ENCODE measurements around the gene TNNI3.

TNNI3 gene

GRCh38 chr19:55157064-55157908 is at the start of gene TNNI3:
TSS of gene TNNI3 (minus strand) at chr19:55157732. CDS start at chr19:55157589, 143 bp downstream.
- DNase-seq: no peak

GRCh38 chr19:55206664-55207500 is 49.4 kb upstream of the TNNI3 start:
- peak; percentile 84 for DNase-seq

GRCh38 chr19:55202199-55202598 is 44.7 kb upstream of the TNNI3 start:
- peak; percentile 28 for DNase-seq

GRCh38 chr19:55199620-55200204 is 42.2 kb upstream of the TNNI3 start:
- no peak for DNase-seq

- no peak for DNase-seq
Observed at GRCh38 chr19:55198651-55199050, 41.1 kb upstream of the TNNI3 start.

- DNase-seq: peak; percentile 41
Observed at GRCh38 chr19:55197528-55197927, 40.0 kb upstream of the TNNI3 start.

- peak; percentile 29 for DNase-seq
Observed at GRCh38 chr19:55196803-55197202, 39.3 kb upstream of the TNNI3 start.

GRCh38 chr19:55193481-55193880 is 35.9 kb upstream of the TNNI3 start:
- DNase-seq: no peak

- DNase-seq: no peak
Observed at GRCh38 chr19:55189403-55189835, 31.9 kb upstream of the TNNI3 start.

GRCh38 chr19:55188625-55189024 is 31.1 kb upstream of the TNNI3 start:
- no peak for DNase-seq

GRCh38 chr19:55186080-55186479 is 28.5 kb upstream of the TNNI3 start:
- DNase-seq: no peak

- DNase-seq: no peak
Observed at GRCh38 chr19:55181740-55182139, 24.2 kb upstream of the TNNI3 start.

- peak; percentile 64 for DNase-seq
Observed at GRCh38 chr19:55179606-55180484, 22.3 kb upstream of the TNNI3 start, which contains the start of gene SYT5. TSS of gene SYT5 (minus strand) at chr19:55180289. CDS start at chr19:55179041, 1,248 bp downstream.

- peak; percentile 85 for DNase-seq
Observed at GRCh38 chr19:55178781-55179599, 21.5 kb upstream of the TNNI3 start.

- DNase-seq: no peak
Observed at GRCh38 chr19:55176076-55176475, 18.5 kb upstream of the TNNI3 start.

- no peak for DNase-seq
Observed at GRCh38 chr19:55175117-55175867, 17.8 kb upstream of the TNNI3 start.

- DNase-seq: no peak
Observed at GRCh38 chr19:55174425-55175116, 17.0 kb upstream of the TNNI3 start.

- no peak for DNase-seq
Observed at GRCh38 chr19:55173714-55174409, 16.3 kb upstream of the TNNI3 start.

- DNase-seq: no peak
Observed at GRCh38 chr19:55173186-55173713, 15.7 kb upstream of the TNNI3 start.
